ENCODE data around the gene DBH.

DNA sequence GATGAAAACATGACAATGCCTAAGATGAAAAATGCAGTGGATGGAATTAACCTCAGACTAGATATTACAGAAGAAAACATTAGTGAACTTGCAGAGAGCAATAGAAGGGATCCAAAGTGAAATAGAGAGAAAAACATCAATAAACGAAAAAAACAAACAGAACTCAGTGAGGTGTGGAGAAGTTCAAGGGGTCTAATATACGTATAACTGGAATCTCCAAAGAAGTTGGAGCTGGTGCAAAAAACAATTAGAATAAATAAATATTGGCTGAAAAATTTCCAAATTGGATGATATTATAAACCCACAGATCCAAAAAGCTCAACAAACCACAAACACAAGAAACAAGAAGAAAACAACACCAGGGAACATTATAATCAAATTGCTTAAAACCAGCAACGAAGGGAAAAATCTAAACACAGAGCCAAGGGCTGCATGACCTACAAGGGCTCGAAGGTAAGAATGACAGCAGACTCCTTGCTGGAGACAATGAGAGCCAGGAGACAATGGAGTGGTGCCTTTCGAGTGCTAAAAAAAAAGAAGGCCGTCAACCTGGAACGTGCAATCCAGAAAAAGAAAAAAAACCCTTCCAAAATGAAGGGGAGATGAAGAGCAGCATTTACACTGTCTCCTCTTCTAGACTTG lies 38.7 kb upstream of the DBH start:
- TF ChIP-seq, protein P1, sequence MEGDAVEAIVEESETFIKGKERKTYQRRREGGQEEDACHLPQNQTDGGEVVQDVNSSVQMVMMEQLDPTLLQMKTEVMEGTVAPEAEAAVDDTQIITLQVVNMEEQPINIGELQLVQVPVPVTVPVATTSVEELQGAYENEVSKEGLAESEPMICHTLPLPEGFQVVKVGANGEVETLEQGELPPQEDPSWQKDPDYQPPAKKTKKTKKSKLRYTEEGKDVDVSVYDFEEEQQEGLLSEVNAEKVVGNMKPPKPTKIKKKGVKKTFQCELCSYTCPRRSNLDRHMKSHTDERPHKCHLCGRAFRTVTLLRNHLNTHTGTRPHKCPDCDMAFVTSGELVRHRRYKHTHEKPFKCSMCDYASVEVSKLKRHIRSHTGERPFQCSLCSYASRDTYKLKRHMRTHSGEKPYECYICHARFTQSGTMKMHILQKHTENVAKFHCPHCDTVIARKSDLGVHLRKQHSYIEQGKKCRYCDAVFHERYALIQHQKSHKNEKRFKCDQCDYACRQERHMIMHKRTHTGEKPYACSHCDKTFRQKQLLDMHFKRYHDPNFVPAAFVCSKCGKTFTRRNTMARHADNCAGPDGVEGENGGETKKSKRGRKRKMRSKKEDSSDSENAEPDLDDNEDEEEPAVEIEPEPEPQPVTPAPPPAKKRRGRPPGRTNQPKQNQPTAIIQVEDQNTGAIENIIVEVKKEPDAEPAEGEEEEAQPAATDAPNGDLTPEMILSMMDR (conservative IDR thresholded peaks at IDR 0.05; ENCODE audit: low read length) = no peak
- TF ChIP-seq EZH2phosphoT487 (IDR thresholded peaks at IDR 0.05; ENCODE audit: borderline replicate concordance, low read depth, low read length) = no peak
